Spleen (tissue), 11 donors: Measurements from ENCODE around the gene GET4. TPM values are rescaled to one million over a fixed set of nuclear protein-coding genes. Genes with fewer than 3 reads are reported as not detected.
"Not testable (repeated sequence)": the region's sequence is repeated elsewhere in the genome, so short reads cannot be mapped to it uniquely, and the experiment has no call there.

Experiments used
- DNase-seq: peaks from one replicate; pipeline ENCODE4 v3.0.0-alpha.2; 2020
- H3K27ac ChIP-seq, 8 donors: fragments of 200-600 bp; sonication (generic) in 7 of 8; 1 replicate in 4 of 8; 2 replicates in 4 of 8; pipeline versions ENCODE4 v1.5.0 to v1.8.0; 2016 to 2021; ENCODE audit warnings: inconsistent platforms in 4 of 8, mild to moderate bottlenecking in 4 of 8, moderate library complexity in 1 of 8
- H3K27me3 ChIP-seq, 7 donors: fragments of 200-600 bp; sonication (generic) in 6 of 7; replicated peaks in 1 of 7; 1 replicate in 4 of 7; 2 replicates in 3 of 7; pipeline versions ENCODE4 v1.5.0 to v1.8.0; 2016 to 2021; ENCODE audit warnings: inconsistent platforms in 3 of 7, mild to moderate bottlenecking in 1 of 7
- H3K36me3 ChIP-seq, 6 donors: fragments of 200-600 bp; sonication (generic) in 5 of 6; 1 replicate in 4 of 6; 2 replicates in 2 of 6; pipeline versions ENCODE4 v1.5.0 to v1.8.0; 2016 to 2021; ENCODE audit warnings: inconsistent platforms in 2 of 6
- H3K4me1 ChIP-seq, 6 donors: fragments of 200-600 bp; sonication (generic) in 5 of 6; 1 replicate in 3 of 6; 2 replicates in 3 of 6; pipeline versions ENCODE4 v1.5.0 to v1.8.0; 2016 to 2021; ENCODE audit warnings: inconsistent platforms in 3 of 6
- H3K4me3 ChIP-seq, 8 donors: fragments of 200-600 bp; sonication (generic) in 7 of 8; 1 replicate in 4 of 8; 2 replicates in 4 of 8; pipeline versions ENCODE4 v1.5.0 to v1.8.0; 2016 to 2021; ENCODE audit warnings: inconsistent platforms in 4 of 8, mild to moderate bottlenecking in 4 of 8, moderate library complexity in 2 of 8
- H3K9me3 ChIP-seq, 8 donors: fragments of 200-600 bp; sonication (generic) in 7 of 8; 1 replicate in 4 of 8; 2 replicates in 4 of 8; pipeline versions ENCODE4 v1.5.0 to v1.8.0; 2016 to 2021; ENCODE audit warnings: inconsistent platforms in 4 of 8
- CTCF ChIP-seq, 11 experiments: fragments of 200-600 bp in 7 of 11; fragments of 450-650 bp in 4 of 11; sonication (generic) in 4 of 11; IDR thresholded peaks in 8 of 11; conservative IDR thresholded peaks in 3 of 11; 1 replicate in 7 of 11; 2 replicates in 4 of 11; pipeline versions ENCODE4 v1.4.0 to v1.8.0; 2016 to 2021; ENCODE audit warnings: antibody characterized with exemption in 11 of 11, inconsistent platforms in 4 of 11, mild to moderate bottlenecking in 1 of 11
- POLR2A ChIP-seq, 3 donors: fragments of 450-650 bp; IDR thresholded peaks; one replicate each; pipeline ENCODE4 v1.5.1; 2017; ENCODE audit warnings: antibody characterized with exemption in 3 of 3, mild to moderate bottlenecking in 1 of 3
- POLR2AphosphoS5 ChIP-seq, 3 donors: sonication (generic); formaldehyde crosslinking; IDR thresholded peaks; one replicate each; pipeline ENCODE4 v1.5.1; 2017; ENCODE audit warnings: antibody characterized with exemption in 3 of 3
- WGBS, 5 donors: extraction: QIAGEN DNeasy Blood & Tissue Kit in 3 of 5; methylation state at CpG; one replicate each; pipeline versions ENCODE4 v1.1.5 to v1.1.7; 2013 to 2018; 5-methylcytosine and 5-hydroxymethylcytosine counted together
- intact Hi-C: fragments of 100-400 bp; cut with DNase I; formaldehyde crosslinking; loops from one replicate; pipeline ENCODE4 v1.15.0; 2023; ENCODE audit warnings: low total_unique reads
- polyA plus RNA-seq, 3 donors: library from polyadenylated mRNA; stranded (reverse); fragments of 200-250 nt; gene quantifications; one replicate each; pipeline ENCODE4 v1.2.1, GENCODE V29; 2013
- total RNA-seq, 7 donors: library from RNA; depleted of rRNA in 3 of 7; stranded (reverse); fragments of >200 nt in 3 of 7; fragmentation: NEBNext Ultra II Directional in 4 of 7; extraction: Animal tissue kit (Norgen Biotek cat#: 25700) in 4 of 7; gene quantifications; one replicate each; pipeline versions ENCODE4 v1.1.0 to v1.2.1, GENCODE V29; 2016 to 2021
- donor health status: healthy with polysubstance abuse.
- donor health status: DM: no; HTN: no; CAD: no; lungs with moderate emphysema.
- donor health status: DM: no; HTN: no; CAD: no.
- donor health status: Bipolar disorder and iron deficiency.
- donor health status: healthy.
- donor health status: DM: no; HTN: no; CAD: no.
- donor health status: DM: yes; HTN: yes; CAD: no.

The GET4 gene
- total and polyA plus RNA-seq, 10 donors, result 25.4 to 63.0 (median 36.1) TPM

GRCh38 chr7:940599-941408 lies 64.5 kb downstream of the GET4 start:
- intact Hi-C loops, result no loop called here
- Histone ChIP-seq H3K27ac (no peak overlapping the region), H3K4me1 (peaks cover 0 to 4% (median 0%) of the 10 kb centered on the region in 6 donors), H3K4me3 (no peak overlapping the region), H3K9me3 (peaks cover 0 to 11% (median 0%) of the 10 kb centered on the region in 8 donors), H3K27me3 (no peaks in the 10 kb centered on the region), H3K36me3 (peaks cover 0 to 11% (median 0%) of the 10 kb centered on the region in 6 donors)
- no peak for TF ChIP-seq POLR2AphosphoS5 (IDR thresholded peaks at IDR 0.05)
- no peak for TF ChIP-seq POLR2A (IDR thresholded peaks at IDR 0.05)
- no peak for TF ChIP-seq CTCF (IDR thresholded peaks at IDR 0.05 in 8 of 11, conservative IDR thresholded peaks at IDR 0.05 in 3 of 11)
- DNase-seq, result no peak
- WGBS, 5 donors, result 20 to 45% (median 36%) methylated on average over 2 of the region's 2 CpGs

- H3K4me1 ChIP-seq, H3K27ac ChIP-seq, H3K27me3 ChIP-seq, H3K36me3 ChIP-seq, H3K4me3 ChIP-seq, DNase-seq, intact Hi-C loops: not testable (repeated sequence)
- peaks cover 0 to 11% (median 0%) of the 10 kb centered on the region in 8 donors for H3K9me3 ChIP-seq
- WGBS, 5 donors, result 73 to 92% (median 84%) methylated on average over 4 of the region's 4 CpGs
Observed at GRCh38 chr7:943793-944192, 67.4 kb downstream of the GET4 start.

- TF ChIP-seq POLR2AphosphoS5 (IDR thresholded peaks at IDR 0.05), result no peak
- TF ChIP-seq POLR2A (IDR thresholded peaks at IDR 0.05), result no peak
- no peak for TF ChIP-seq CTCF (IDR thresholded peaks at IDR 0.05 in 8 of 11, conservative IDR thresholded peaks at IDR 0.05 in 3 of 11)
- no peak overlapping the region for H3K27ac ChIP-seq
- H3K4me1 ChIP-seq, result peaks cover 0 to 11% (median 3%) of the 10 kb centered on the region in 6 donors
- H3K4me3 ChIP-seq, result no peak overlapping the region
- WGBS, 5 donors, result 80 to 93% (median 89%) methylated on average over 5 of the region's 5 CpGs
- H3K9me3 ChIP-seq, result peaks cover 0 to 11% (median 0%) of the 10 kb centered on the region in 8 donors
- peaks cover 0 to 4% (median 0%) of the 10 kb centered on the region in 7 donors for H3K27me3 ChIP-seq
- intact Hi-C loops, result no loop called here
- peaks cover 0 to 10% (median 0%) of the 10 kb centered on the region in 6 donors for H3K36me3 ChIP-seq
- no peak for DNase-seq
Observed at GRCh38 chr7:944744-945143, 68.4 kb downstream of the GET4 start.

- peak; percentile 64 for DNase-seq
- Histone ChIP-seq H3K4me3 (no peak overlapping the region), H3K27ac (no peak overlapping the region), H3K4me1 (peaks cover 0 to 15% (median 5%) of the 10 kb centered on the region in 6 donors), H3K27me3 (peaks cover 0 to 8% (median 0%) of the 10 kb centered on the region in 7 donors), H3K9me3 (peaks cover 0 to 8% (median 0%) of the 10 kb centered on the region in 8 donors), H3K36me3 (peaks cover 0 to 12% (median 0%) of the 10 kb centered on the region in 6 donors)
- 86 to 100% (median 92%) methylated on average over 4 to 13 of the region's 13 CpGs for WGBS, 5 donors
- intact Hi-C loops, result no loop called here
- TF ChIP-seq CTCF (IDR thresholded peaks at IDR 0.05 in 8 of 11, conservative IDR thresholded peaks at IDR 0.05 in 3 of 11) (no peak), POLR2A (IDR thresholded peaks at IDR 0.05) (no peak), POLR2AphosphoS5 (IDR thresholded peaks at IDR 0.05) (no peak)
Observed at GRCh38 chr7:945147-945555, 68.8 kb downstream of the GET4 start.
